Measurements from ENCODE around the gene BARHL2. TPM values are rescaled to one million over a fixed set of nuclear protein-coding genes. Genes with fewer than 3 reads are reported as not detected.
A peak's percentile ranks its signal among the peaks of the same experiment; 100 is the strongest.

Gene BARHL2
- total RNA-seq, 4 donors from 2014 or later = not detected

DNA sequence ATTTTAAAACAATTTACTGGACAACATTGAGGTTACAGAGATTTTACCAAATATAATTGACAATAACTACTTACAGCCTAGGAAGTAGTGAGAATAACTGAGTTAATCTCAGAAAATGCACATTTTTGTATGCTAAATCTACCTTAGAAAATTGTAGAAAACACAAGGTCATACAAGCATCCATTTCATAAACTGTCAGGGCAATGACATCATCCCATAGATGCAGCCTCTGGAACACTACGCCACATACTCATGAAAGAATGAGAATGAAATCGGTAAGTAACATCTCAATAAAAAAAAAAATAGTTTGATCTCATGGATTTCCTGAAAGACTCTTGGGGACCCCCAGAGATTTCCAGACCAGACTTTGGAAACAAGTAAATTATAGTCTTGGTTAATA, 28.9 kb upstream of the BARHL2 start:
- intact Hi-C loops (cut with DNase I; ENCODE audit: low total_unique reads) (no loop called here), in situ Hi-C loops (cut with MboI; ENCODE audit: low pct_ligation_motif_present in 1 of 4, low pct_unique_long_range_greater_than_20kb in 1 of 4, low sequenced_read_pairs in 3 of 4) (no loop called here)
- Histone ChIP-seq H3K4me3 (no peak overlapping the region), H3K36me3 (no peaks in the 10 kb centered on the region), H3K4me1 (no peaks in the 10 kb centered on the region), H3K9me3 (no peaks in the 10 kb centered on the region), H3K27me3 (peaks cover 12% of the 10 kb centered on the region), H3K27ac (no peak overlapping the region)
- no peak for DNase-seq
- TF ChIP-seq POLR2AphosphoS5 (IDR thresholded peaks at IDR 0.05) (no peak), POLR2A (IDR thresholded peaks at IDR 0.05) (no peak), EP300 (IDR thresholded peaks at IDR 0.05; ENCODE audit: low read depth) (no peak)
- TF ChIP-seq, protein P1, sequence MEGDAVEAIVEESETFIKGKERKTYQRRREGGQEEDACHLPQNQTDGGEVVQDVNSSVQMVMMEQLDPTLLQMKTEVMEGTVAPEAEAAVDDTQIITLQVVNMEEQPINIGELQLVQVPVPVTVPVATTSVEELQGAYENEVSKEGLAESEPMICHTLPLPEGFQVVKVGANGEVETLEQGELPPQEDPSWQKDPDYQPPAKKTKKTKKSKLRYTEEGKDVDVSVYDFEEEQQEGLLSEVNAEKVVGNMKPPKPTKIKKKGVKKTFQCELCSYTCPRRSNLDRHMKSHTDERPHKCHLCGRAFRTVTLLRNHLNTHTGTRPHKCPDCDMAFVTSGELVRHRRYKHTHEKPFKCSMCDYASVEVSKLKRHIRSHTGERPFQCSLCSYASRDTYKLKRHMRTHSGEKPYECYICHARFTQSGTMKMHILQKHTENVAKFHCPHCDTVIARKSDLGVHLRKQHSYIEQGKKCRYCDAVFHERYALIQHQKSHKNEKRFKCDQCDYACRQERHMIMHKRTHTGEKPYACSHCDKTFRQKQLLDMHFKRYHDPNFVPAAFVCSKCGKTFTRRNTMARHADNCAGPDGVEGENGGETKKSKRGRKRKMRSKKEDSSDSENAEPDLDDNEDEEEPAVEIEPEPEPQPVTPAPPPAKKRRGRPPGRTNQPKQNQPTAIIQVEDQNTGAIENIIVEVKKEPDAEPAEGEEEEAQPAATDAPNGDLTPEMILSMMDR (IDR thresholded peaks at IDR 0.05) = no peak
- WGBS, 2 donors (ENCODE audit: low coverage in 1 of 2) = 95 to 97% methylated on average over 2 of the region's 2 CpGs

DNA sequence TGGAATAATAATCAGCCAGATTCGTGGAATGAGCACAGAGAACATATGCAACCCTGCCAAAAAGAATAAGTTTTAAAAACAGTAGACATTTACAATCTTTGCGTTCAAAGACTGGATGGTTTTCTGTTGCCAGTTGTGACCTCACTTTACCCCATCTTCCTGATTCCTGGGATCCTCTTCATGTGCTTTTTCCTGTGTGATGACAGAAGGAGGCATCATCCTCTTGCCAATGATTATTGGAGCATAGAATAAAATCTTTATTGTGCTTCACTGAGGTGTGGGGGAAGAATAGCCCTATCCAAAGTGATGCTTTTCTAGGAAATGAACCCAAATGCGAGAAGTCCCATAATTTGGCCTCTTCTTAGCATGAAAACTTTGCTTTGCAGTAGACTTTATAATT, 15.0 kb upstream of the BARHL2 start:
- no peak for TF ChIP-seq EP300 (IDR thresholded peaks at IDR 0.05; ENCODE audit: low read depth)
- TF ChIP-seq, protein P1 (IDR thresholded peaks at IDR 0.05) = no peak
- no peak for TF ChIP-seq POLR2AphosphoS5 (IDR thresholded peaks at IDR 0.05)
- TF ChIP-seq POLR2A (IDR thresholded peaks at IDR 0.05) = no peak
- Histone ChIP-seq H3K4me3 (no peak overlapping the region), H3K27me3 (peaks cover 97% of the 10 kb centered on the region), H3K36me3 (no peaks in the 10 kb centered on the region), H3K9me3 (no peaks in the 10 kb centered on the region), H3K4me1 (peaks cover 0 to 28% (median 14%) of the 10 kb centered on the region in 4 donors), H3K27ac (no peak overlapping the region)
- 34 to 54% methylated on average over 2 to 3 of the region's 3 CpGs for whole genome bisulfite sequencing, 2 donors (ENCODE audit: low coverage in 1 of 2)
- in situ Hi-C loops (cut with MboI; ENCODE audit: low pct_ligation_motif_present in 1 of 4, low pct_unique_long_range_greater_than_20kb in 1 of 4, low sequenced_read_pairs in 3 of 4) = no loop called here
- no peak for DNase-seq
- intact Hi-C loops (cut with DNase I; ENCODE audit: low total_unique reads) = no loop called here

DNA sequence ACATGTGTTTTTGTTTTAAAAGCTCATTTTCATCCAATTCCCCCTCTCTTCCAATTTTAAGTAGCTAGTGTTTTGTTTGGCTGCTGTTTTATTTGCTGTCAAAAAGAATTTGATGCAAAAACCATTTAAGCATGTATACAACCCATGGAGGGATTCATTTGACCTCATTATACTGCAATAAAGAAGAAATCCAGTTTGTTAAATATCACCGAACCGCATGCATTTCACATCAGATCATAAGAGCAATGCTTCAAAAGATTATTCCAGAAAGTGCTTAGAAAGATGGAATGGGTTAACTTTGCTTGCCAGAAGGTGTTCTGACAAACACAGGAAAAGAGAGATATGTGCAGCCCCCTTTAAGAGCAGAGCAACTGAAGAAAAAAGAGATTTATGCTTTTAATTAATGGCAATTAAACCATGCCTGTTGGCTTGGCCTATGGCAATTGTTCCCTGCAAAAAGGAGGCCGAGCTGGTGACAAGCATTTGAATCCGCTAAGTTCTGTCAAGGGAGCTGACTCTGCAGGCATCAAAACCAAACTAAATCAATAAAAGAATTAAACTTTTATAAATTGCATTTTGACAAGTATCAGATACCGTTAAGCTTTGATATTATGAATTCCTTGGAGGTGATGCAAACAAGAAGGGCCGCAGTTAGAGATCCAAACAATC, 14.4 kb upstream of the BARHL2 start:
- Histone ChIP-seq H3K27me3 (peaks cover 97% of the 10 kb centered on the region), H3K27ac (no peak overlapping the region), H3K4me1 (peaks cover 0 to 33% (median 17%) of the 10 kb centered on the region in 4 donors), H3K9me3 (no peaks in the 10 kb centered on the region), H3K36me3 (no peaks in the 10 kb centered on the region), H3K4me3 (no peak overlapping the region)
- intact Hi-C loops (cut with DNase I; ENCODE audit: low total_unique reads) = no loop called here
- in situ Hi-C loops (cut with MboI; ENCODE audit: low pct_ligation_motif_present in 1 of 4, low pct_unique_long_range_greater_than_20kb in 1 of 4, low sequenced_read_pairs in 3 of 4) = no loop called here
- no peak for DNase-seq
- TF ChIP-seq, protein P1 (IDR thresholded peaks at IDR 0.05) = no peak
- TF ChIP-seq EP300 (IDR thresholded peaks at IDR 0.05; ENCODE audit: low read depth) = no peak
- TF ChIP-seq POLR2A (IDR thresholded peaks at IDR 0.05) = no peak
- TF ChIP-seq POLR2AphosphoS5 (IDR thresholded peaks at IDR 0.05) = no peak
- 50 to 55% methylated on average over 3 to 6 of the region's 6 CpGs for WGBS, 2 donors (ENCODE audit: low coverage in 1 of 2)

DNA sequence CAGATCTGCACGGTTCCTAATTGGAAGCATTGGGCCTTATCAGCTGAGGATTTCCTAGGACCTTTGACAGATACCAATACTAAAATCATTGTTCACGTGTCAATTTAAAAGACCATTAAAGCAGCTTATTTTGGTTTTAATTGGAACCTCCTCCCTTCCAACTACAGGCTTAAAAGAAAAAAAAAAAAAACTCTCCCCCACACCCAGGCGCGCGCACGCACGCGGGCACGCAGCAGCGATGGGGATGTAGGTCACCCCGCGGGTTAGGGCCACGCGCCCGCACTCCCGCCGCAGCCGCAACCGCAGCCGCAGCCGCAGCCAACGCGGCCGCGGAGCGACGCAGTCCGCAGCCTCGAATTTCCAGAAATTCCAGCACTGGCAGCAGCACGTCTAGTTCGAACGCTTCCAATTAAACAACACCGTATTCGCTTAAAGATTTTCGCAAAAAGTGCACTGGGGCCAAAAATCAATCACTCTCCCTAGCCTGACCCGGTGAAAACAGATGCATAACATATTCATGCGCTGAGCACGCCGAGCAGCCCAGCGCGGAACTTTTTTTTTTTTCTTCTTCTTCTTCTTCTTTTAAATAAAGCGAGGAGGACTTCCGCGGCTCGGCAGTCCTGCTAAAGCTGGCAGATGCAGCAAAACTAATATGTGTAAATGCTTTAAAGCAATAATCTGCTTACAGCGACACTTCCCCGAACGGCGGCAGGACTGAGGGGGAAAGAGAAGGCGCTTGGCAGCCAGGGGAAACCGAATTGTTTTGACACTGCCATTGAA, 13.3 kb upstream of the BARHL2 start:
- Histone ChIP-seq H3K9me3 (no peaks in the 10 kb centered on the region), H3K36me3 (no peaks in the 10 kb centered on the region), H3K4me1 (peaks cover 5 to 44% (median 27%) of the 10 kb centered on the region in 4 donors), H3K4me3 (peak overlapping the region in 2 of 4 donors; percentile 16 to 43), H3K27me3 (peaks cover 97% of the 10 kb centered on the region), H3K27ac (no peak overlapping the region)
- no peak for DNase-seq
- in situ Hi-C loops (cut with MboI; ENCODE audit: low pct_ligation_motif_present in 1 of 4, low pct_unique_long_range_greater_than_20kb in 1 of 4, low sequenced_read_pairs in 3 of 4) (no loop called here), intact Hi-C loops (cut with DNase I; ENCODE audit: low total_unique reads) (no loop called here)
- TF ChIP-seq, protein P1 (IDR thresholded peaks at IDR 0.05) = no peak
- TF ChIP-seq POLR2A (IDR thresholded peaks at IDR 0.05) = no peak
- TF ChIP-seq POLR2AphosphoS5 (IDR thresholded peaks at IDR 0.05) = no peak
- no peak for TF ChIP-seq EP300 (IDR thresholded peaks at IDR 0.05; ENCODE audit: low read depth)
- 2 to 6% methylated on average over 32 to 50 of the region's 51 CpGs for WGBS, 2 donors (ENCODE audit: low coverage in 1 of 2)
